ENCODE results near the gene NDRG3. TPM values are rescaled to one million over a fixed set of nuclear protein-coding genes. Genes with fewer than 3 reads are reported as not detected.

Gene NDRG3
- total and polyA plus RNA-seq, 4 experiments from 2014 or later = 36.1 to 73.4 (median 44.7) TPM

- Histone ChIP-seq H3K9me3 (ENCODE audit: control insufficient read depth in 1 of 2, low read length in 2 of 2) (no peaks in the 10 kb centered on the region), H3K36me3 (ENCODE audit: insufficient read depth, low read length) (no peaks in the 10 kb centered on the region), H3K27me3 (ENCODE audit: insufficient read depth, low read length) (no peaks in the 10 kb centered on the region), H3K4me3 (ENCODE audit: low read length in 2 of 2) (peak overlapping the region; percentile 66 to 79), H3K4me1 (ENCODE audit: insufficient read depth, low read length) (peaks cover 21% of the 10 kb centered on the region), H3K27ac (ENCODE audit: low read depth, low read length) (no peak overlapping the region)
- H3K27me3 Mint-ChIP-seq = no peaks in the 10 kb centered on the region
- peaks cover 22 to 44% (median 24%) of the 10 kb centered on the region in 4 donors for H3K4me1 Mint-ChIP-seq
- DNase-seq = no peak
- peak overlapping the region; percentile 88 to 95 (median 91) for H3K4me3 Mint-ChIP-seq
- intact Hi-C loops (cut with micrococcal nuclease) = loop anchor here (5.0 kb wide), 1 partner anchor 97 kb away; the partner anchor contains the start of gene SLA2
- CTCF ChIA-PET (ENCODE audit: partially characterized antibody) = interaction anchor here (0.8 to 5.3 kb wide), 6 partner anchors 9 to 139 kb away, joined by 3 to 28 read pairs (median 6); no protein-coding TSS in a partner anchor
- peak overlapping the region in 5 of 7 donors; percentile 15 to 91 (median 88) for H3K27ac Mint-ChIP-seq
- peaks cover 0 to 5% of the 10 kb centered on the region in 2 donors for H3K36me3 Mint-ChIP-seq
- POLR2A ChIA-PET (ENCODE audit: partially characterized antibody) = interaction anchor here (0.5 to 4.9 kb wide), 7 partner anchors 10 to 316 kb away, joined by 3 to 78 read pairs (median 3); partner anchors contain the start of genes DSN1, RAB5IF and TGIF2
- H3K9me3 Mint-ChIP-seq = no peaks in the 10 kb centered on the region
Measured at GRCh38 chr20:36744764-36745191, 1.1 kb downstream of the NDRG3 start.

GRCh38 chr20:36744243-36744642, 1.6 kb downstream of the NDRG3 start:
- H3K4me3 Mint-ChIP-seq = peak overlapping the region; percentile 73 to 91 (median 84)

GRCh38 chr20:36742558-36742957, 3.3 kb downstream of the NDRG3 start:
- Histone ChIP-seq H3K36me3 (ENCODE audit: insufficient read depth, low read length) (no peaks in the 10 kb centered on the region), H3K4me3 (ENCODE audit: low read length in 2 of 2) (no peak overlapping the region), H3K9me3 (ENCODE audit: control insufficient read depth in 1 of 2, low read length in 2 of 2) (no peaks in the 10 kb centered on the region), H3K27ac (ENCODE audit: low read depth, low read length) (no peak overlapping the region), H3K27me3 (ENCODE audit: insufficient read depth, low read length) (no peaks in the 10 kb centered on the region), H3K4me1 (ENCODE audit: insufficient read depth, low read length) (peaks cover 21% of the 10 kb centered on the region)
- no peak overlapping the region for H3K27ac Mint-ChIP-seq
- H3K27me3 Mint-ChIP-seq = no peaks in the 10 kb centered on the region
- CTCF ChIA-PET (ENCODE audit: partially characterized antibody) = interaction anchor here (2.5 to 5.3 kb wide), 2 partner anchors 9 to 12 kb away, joined by 14 to 28 read pairs; no protein-coding TSS in a partner anchor
- POLR2A ChIA-PET (ENCODE audit: partially characterized antibody) = interaction anchor here (0.7 kb wide), 1 partner anchor 10 kb away, joined by 3 read pairs; no protein-coding TSS in a partner anchor
- no peak overlapping the region for H3K4me3 Mint-ChIP-seq
- peaks cover 22 to 44% (median 24%) of the 10 kb centered on the region in 4 donors for H3K4me1 Mint-ChIP-seq
- DNase-seq = no peak
- intact Hi-C loops (cut with micrococcal nuclease) = no loop called here
- H3K9me3 Mint-ChIP-seq = no peaks in the 10 kb centered on the region
- H3K36me3 Mint-ChIP-seq = peaks cover 0 to 5% of the 10 kb centered on the region in 2 donors

More at GRCh38 chr20:36744243-36744642, 1.6 kb downstream of the NDRG3 start:
- intact Hi-C loops (cut with micrococcal nuclease) = no loop called here
- ChIA-PET POLR2A (ENCODE audit: partially characterized antibody) (interaction anchor here (0.5 to 4.9 kb wide), 5 partner anchors 9 to 316 kb away, joined by 3 to 78 read pairs (median 3); partner anchors contain the start of genes DSN1 and TGIF2), CTCF (ENCODE audit: partially characterized antibody) (interaction anchor here (1.0 to 5.3 kb wide), 6 partner anchors 8 to 138 kb away, joined by 3 to 28 read pairs (median 6); no protein-coding TSS in a partner anchor)
- Histone ChIP-seq H3K27me3 (ENCODE audit: insufficient read depth, low read length) (no peaks in the 10 kb centered on the region), H3K4me1 (ENCODE audit: insufficient read depth, low read length) (peaks cover 21% of the 10 kb centered on the region), H3K4me3 (ENCODE audit: low read length in 2 of 2) (no peak overlapping the region), H3K9me3 (ENCODE audit: control insufficient read depth in 1 of 2, low read length in 2 of 2) (no peaks in the 10 kb centered on the region), H3K36me3 (ENCODE audit: insufficient read depth, low read length) (no peaks in the 10 kb centered on the region), H3K27ac (ENCODE audit: low read depth, low read length) (no peak overlapping the region)
- Mint-ChIP-seq H3K4me1 (peaks cover 22 to 44% (median 24%) of the 10 kb centered on the region in 4 donors), H3K27ac (peak overlapping the region in 5 of 7 donors; percentile 4 to 82 (median 64)), H3K9me3 (no peaks in the 10 kb centered on the region), H3K27me3 (no peaks in the 10 kb centered on the region), H3K36me3 (peaks cover 0 to 5% of the 10 kb centered on the region in 2 donors)
- no peak for DNase-seq

GRCh38 chr20:36741072-36741471, 4.8 kb downstream of the NDRG3 start:
- Mint-ChIP-seq H3K4me3 (no peak overlapping the region), H3K4me1 (peaks cover 18 to 49% (median 24%) of the 10 kb centered on the region in 4 donors), H3K27me3 (no peaks in the 10 kb centered on the region), H3K36me3 (peaks cover 0 to 2% of the 10 kb centered on the region in 2 donors), H3K9me3 (no peaks in the 10 kb centered on the region), H3K27ac (peak overlapping the region in 2 of 7 donors; percentile 1 to 42)
- DNase-seq = no peak
- H3K4me1 ChIP-seq (ENCODE audit: insufficient read depth, low read length) = peaks cover 16% of the 10 kb centered on the region
- H3K36me3 ChIP-seq (ENCODE audit: insufficient read depth, low read length) = no peaks in the 10 kb centered on the region
- ChIA-PET POLR2A (ENCODE audit: partially characterized antibody) (no interaction called here), CTCF (ENCODE audit: partially characterized antibody) (interaction anchor here (1.4 to 2.5 kb wide), 2 partner anchors 14 to 538 kb away, joined by 3 to 14 read pairs; no protein-coding TSS in a partner anchor)
- H3K27ac ChIP-seq (ENCODE audit: low read depth, low read length) = no peak overlapping the region
- H3K4me3 ChIP-seq (ENCODE audit: low read length in 2 of 2) = no peak overlapping the region
- intact Hi-C loops (cut with micrococcal nuclease) = no loop called here
- no peaks in the 10 kb centered on the region for H3K27me3 ChIP-seq (ENCODE audit: insufficient read depth, low read length)
- no peaks in the 10 kb centered on the region for H3K9me3 ChIP-seq (ENCODE audit: control insufficient read depth in 1 of 2, low read length in 2 of 2)

- Mint-ChIP-seq H3K36me3 (no peaks in the 10 kb centered on the region), H3K4me3 (no peak overlapping the region), H3K27ac (peak overlapping the region in 2 of 7 donors; percentile 24 to 37), H3K4me1 (peaks cover 26 to 56% (median 38%) of the 10 kb centered on the region in 4 donors), H3K9me3 (no peaks in the 10 kb centered on the region), H3K27me3 (no peaks in the 10 kb centered on the region)
- ChIA-PET CTCF (ENCODE audit: partially characterized antibody) (interaction anchor here (1.1 to 6.0 kb wide), 4 partner anchors 10 to 133 kb away, joined by 4 to 51 read pairs (median 4); no protein-coding TSS in a partner anchor), POLR2A (ENCODE audit: partially characterized antibody) (interaction anchor here (1.7 to 6.1 kb wide), 2 partner anchors 8 to 37 kb away, joined by 3 to 78 read pairs; partner anchors contain the start of genes DSN1 and NDRG3)
- no peak overlapping the region for H3K27ac ChIP-seq (ENCODE audit: low read depth, low read length)
- no peaks in the 10 kb centered on the region for H3K36me3 ChIP-seq (ENCODE audit: insufficient read depth, low read length)
- intact Hi-C loops (cut with micrococcal nuclease) = no loop called here
- H3K27me3 ChIP-seq (ENCODE audit: insufficient read depth, low read length) = no peaks in the 10 kb centered on the region
- no peak for DNase-seq
- H3K4me1 ChIP-seq (ENCODE audit: insufficient read depth, low read length) = peaks cover 23% of the 10 kb centered on the region
- H3K4me3 ChIP-seq (ENCODE audit: low read length in 2 of 2) = no peak overlapping the region
- H3K9me3 ChIP-seq (ENCODE audit: control insufficient read depth in 1 of 2, low read length in 2 of 2) = no peaks in the 10 kb centered on the region
Measured at GRCh38 chr20:36737183-36737499, 8.7 kb downstream of the NDRG3 start.

- intact Hi-C loops (cut with micrococcal nuclease) = no loop called here
- Histone ChIP-seq H3K27ac (ENCODE audit: low read depth, low read length) (no peak overlapping the region), H3K9me3 (ENCODE audit: control insufficient read depth in 1 of 2, low read length in 2 of 2) (no peaks in the 10 kb centered on the region), H3K36me3 (ENCODE audit: insufficient read depth, low read length) (no peaks in the 10 kb centered on the region), H3K4me3 (ENCODE audit: low read length in 2 of 2) (no peak overlapping the region), H3K4me1 (ENCODE audit: insufficient read depth, low read length) (peaks cover 23% of the 10 kb centered on the region), H3K27me3 (ENCODE audit: insufficient read depth, low read length) (no peaks in the 10 kb centered on the region)
- no peak for DNase-seq
- ChIA-PET CTCF (ENCODE audit: partially characterized antibody) (interaction anchor here (0.6 to 6.0 kb wide), 8 partner anchors 8 to 345 kb away, joined by 3 to 51 read pairs (median 4); no protein-coding TSS in a partner anchor), POLR2A (ENCODE audit: partially characterized antibody) (interaction anchor here (0.8 to 6.1 kb wide), 4 partner anchors 9 to 163 kb away, joined by 3 to 78 read pairs (median 3); partner anchors contain the start of genes DSN1, NDRG3 and TGIF2)
- Mint-ChIP-seq H3K27ac (peak overlapping the region in 4 of 7 donors; percentile 24 to 62 (median 44)), H3K27me3 (no peaks in the 10 kb centered on the region), H3K9me3 (no peaks in the 10 kb centered on the region), H3K4me1 (peaks cover 22 to 52% (median 35%) of the 10 kb centered on the region in 4 donors), H3K4me3 (no peak overlapping the region), H3K36me3 (no peaks in the 10 kb centered on the region)
Measured at GRCh38 chr20:36736451-36737182, 9.3 kb downstream of the NDRG3 start.
